H1 (cell line): ENCODE measurements around the gene MGAT5B.

Experiments used
- CBX5 ChIP-seq: fragments of 300-800, 300-1000 bp; sonication (generic); IDR thresholded peaks from 2 replicates; pipeline ENCODE4 v1.7.1; 2016; ENCODE audit warnings: antibody characterized with exemption, low read length, low read depth
- CTCF ChIP-seq, 3 experiments: IDR thresholded peaks; 1 replicate in 2 of 3; 2 replicates in 1 of 3; pipeline versions ENCODE4 v1.5.1 to v1.6.1; 2011; ENCODE audit warnings: low read length in 3 of 3, mild to moderate bottlenecking in 3 of 3, inconsistent platforms in 2 of 3, low read depth in 1 of 3, moderate library complexity in 1 of 3; ENCODE audit not compliant: insufficient read depth in 1 of 3; ENCODE audit errors: control extremely low read depth in 1 of 3
- EZH2 ChIP-seq: fragments of 200-600 bp; sonication (generic); IDR thresholded peaks from 2 replicates; pipeline ENCODE4 v1.7.1; 2012; ENCODE audit warnings: low read depth, mild to moderate bottlenecking, moderate library complexity, low read length, inconsistent platforms; ENCODE audit not compliant: severe bottlenecking
- POLR2A ChIP-seq, 2 experiments: IDR thresholded peaks; 1 replicate in 1 of 2; 2 replicates in 1 of 2; pipeline ENCODE4 v1.6.1; 2011; ENCODE audit warnings: low read depth in 2 of 2, low read length in 2 of 2, mild to moderate bottlenecking in 2 of 2; ENCODE audit errors: control extremely low read depth in 1 of 2
- RAD21 ChIP-seq, 2 experiments: IDR thresholded peaks in 1 of 2; conservative IDR thresholded peaks in 1 of 2; 2 replicates each; pipeline ENCODE4 v1.6.1; 2011; ENCODE audit warnings: low read depth in 2 of 2, low read length in 2 of 2, improper control_type of control experiment in 1 of 2, inconsistent platforms in 1 of 2, mild to moderate bottlenecking in 1 of 2, moderate library complexity in 1 of 2
- RFX5 ChIP-seq: IDR thresholded peaks from 2 replicates; pipeline ENCODE4 v1.6.1; 2011; ENCODE audit warnings: low read depth, low read length, improper control_type of control experiment, borderline replicate concordance
- SRF ChIP-seq: IDR thresholded peaks from 2 replicates; pipeline ENCODE4 v1.6.1; 2011; ENCODE audit warnings: mild to moderate bottlenecking, low read depth, low read length, moderate library complexity
- TAF1 ChIP-seq: IDR thresholded peaks from 2 replicates; pipeline ENCODE4 v1.6.1; 2011; ENCODE audit warnings: mild to moderate bottlenecking, low read depth, low read length
- TEAD4 ChIP-seq: IDR thresholded peaks from 2 replicates; pipeline ENCODE4 v1.6.1; 2012; ENCODE audit warnings: low read depth, low read length, inconsistent platforms, mixed read lengths
- TF ChIP-seq, protein P1 (sequence below): IDR thresholded peaks from 2 replicates; pipeline ENCODE4 v1.6.1; 2012; ENCODE audit warnings: inconsistent platforms

GRCh38 chr17:76966486-76967181, 98.4 kb downstream of the MGAT5B start:
- TF ChIP-seq EZH2 (no peak), RFX5 (no peak), SRF (no peak), POLR2A (IDR thresholded peaks at IDR 0.05; ENCODE audit: control extremely low read depth in 1 of 2, low read depth in 2 of 2, low read length in 2 of 2) (no peak), CTCF (IDR thresholded peaks at IDR 0.05; ENCODE audit: control extremely low read depth in 1 of 3, insufficient read depth in 1 of 3, low read depth in 1 of 3, low read length in 3 of 3) (no peak), CBX5 (no peak), RAD21 (IDR thresholded peaks at IDR 0.05 in 1 of 2, conservative IDR thresholded peaks at IDR 0.05 in 1 of 2; ENCODE audit: low read depth in 2 of 2, low read length in 2 of 2) (no peak), TEAD4 (no peak), TAF1 (no peak)
- TF ChIP-seq, protein P1, sequence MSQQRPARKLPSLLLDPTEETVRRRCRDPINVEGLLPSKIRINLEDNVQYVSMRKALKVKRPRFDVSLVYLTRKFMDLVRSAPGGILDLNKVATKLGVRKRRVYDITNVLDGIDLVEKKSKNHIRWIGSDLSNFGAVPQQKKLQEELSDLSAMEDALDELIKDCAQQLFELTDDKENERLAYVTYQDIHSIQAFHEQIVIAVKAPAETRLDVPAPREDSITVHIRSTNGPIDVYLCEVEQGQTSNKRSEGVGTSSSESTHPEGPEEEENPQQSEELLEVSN, result no peak
